Skeletal muscle satellite cell (primary cell): Measurements from ENCODE around the gene IFT57.

Source experiments
- H3K27me3 ChIP-seq: 2 replicates; pipeline ENCODE4 v1.7.0; 2013; ENCODE audit warnings: low read length; ENCODE audit not compliant: control insufficient read depth, insufficient read depth
- H3K36me3 ChIP-seq: 2 replicates; pipeline ENCODE4 v1.7.0; 2013; ENCODE audit warnings: mild to moderate bottlenecking, control low read depth, low read length; ENCODE audit not compliant: insufficient read depth
- H3K4me1 ChIP-seq: 2 replicates; pipeline ENCODE4 v1.7.0; 2013; ENCODE audit warnings: low read length; ENCODE audit not compliant: control insufficient read depth, insufficient read depth
- H3K4me2 ChIP-seq: 2 replicates; pipeline ENCODE4 v1.7.0; 2013; ENCODE audit warnings: mild to moderate bottlenecking, low read length
- H3K4me3 ChIP-seq: 2 replicates; pipeline ENCODE4 v1.7.0; 2013; ENCODE audit warnings: low read length
- H3K9ac ChIP-seq: 2 replicates; pipeline ENCODE4 v1.7.0; 2013; ENCODE audit warnings: mild to moderate bottlenecking, low read depth, low read length, moderate library complexity
- H3K9me3 ChIP-seq: replicated peaks from 2 replicates; pipeline ENCODE4 v1.7.0; 2013; ENCODE audit warnings: mild to moderate bottlenecking, control low read depth, low read length

The IFT57 gene

GRCh38 chr3:108184824-108185223 lies 37.4 kb downstream of the IFT57 start:
- H3K36me3 ChIP-seq: peaks cover 2% of the 10 kb centered on the region
- H3K4me3 ChIP-seq: no peak overlapping the region
- H3K4me1 ChIP-seq: peaks cover 6% of the 10 kb centered on the region
- no peak overlapping the region for H3K9ac ChIP-seq
- H3K9me3 ChIP-seq: no peaks in the 10 kb centered on the region
- no peaks in the 10 kb centered on the region for H3K27me3 ChIP-seq
- H3K4me2 ChIP-seq: no peak overlapping the region

DNA sequence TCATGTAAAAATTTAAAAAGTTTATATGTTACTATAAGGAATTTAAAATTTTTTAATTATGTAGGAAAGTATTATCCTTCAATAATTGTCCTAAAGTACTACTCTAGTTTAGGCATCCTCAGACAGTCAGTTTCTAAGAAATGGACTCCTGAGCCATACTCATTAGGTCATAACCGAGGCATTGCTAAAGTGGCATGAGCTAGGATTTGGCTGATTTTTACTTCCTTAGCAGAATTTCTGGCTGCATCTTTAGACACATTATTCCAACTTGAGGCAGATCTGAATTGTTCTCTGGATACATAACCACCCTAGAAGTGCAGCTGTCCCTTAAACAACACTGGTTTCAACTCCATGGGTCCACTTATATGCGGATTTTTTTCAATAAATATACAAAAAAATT lies 38.3 kb downstream of the IFT57 start:
- H3K4me3 ChIP-seq: no peak overlapping the region
- H3K9ac ChIP-seq: no peak overlapping the region
- H3K4me1 ChIP-seq: peaks cover 13% of the 10 kb centered on the region
- no peaks in the 10 kb centered on the region for H3K27me3 ChIP-seq
- H3K9me3 ChIP-seq: no peaks in the 10 kb centered on the region
- no peaks in the 10 kb centered on the region for H3K36me3 ChIP-seq
- H3K4me2 ChIP-seq: no peak overlapping the region

- H3K4me1 ChIP-seq: peaks cover 19% of the 10 kb centered on the region
- no peak overlapping the region for H3K9ac ChIP-seq
- no peaks in the 10 kb centered on the region for H3K36me3 ChIP-seq
- H3K4me3 ChIP-seq: no peak overlapping the region
- H3K4me2 ChIP-seq: no peak overlapping the region
- no peaks in the 10 kb centered on the region for H3K9me3 ChIP-seq
- H3K27me3 ChIP-seq: no peaks in the 10 kb centered on the region
Measured at GRCh38 chr3:108183181-108183580, 39.0 kb downstream of the IFT57 start.

DNA sequence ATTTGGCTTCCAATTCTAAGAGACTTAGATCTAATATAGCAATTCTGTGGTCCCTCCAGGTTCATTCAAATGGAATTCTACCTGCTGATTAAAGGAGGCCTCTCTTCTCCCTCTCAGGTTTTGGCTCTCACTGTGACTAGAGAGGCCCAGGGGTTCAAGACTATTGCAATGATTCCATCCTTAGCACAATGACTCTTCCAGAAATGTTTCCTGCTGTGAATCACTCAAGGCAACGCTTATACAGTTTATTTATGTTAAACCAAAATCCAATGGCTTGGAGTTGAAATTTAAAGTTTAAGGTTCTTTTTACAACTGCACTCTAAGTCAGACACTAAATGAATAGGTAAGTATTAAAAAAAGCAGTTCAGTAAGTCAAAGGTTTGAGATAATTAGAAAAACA lies 39.9 kb downstream of the IFT57 start:
- Histone ChIP-seq H3K27me3 (no peaks in the 10 kb centered on the region), H3K9me3 (no peaks in the 10 kb centered on the region), H3K9ac (no peak overlapping the region), H3K36me3 (no peaks in the 10 kb centered on the region), H3K4me2 (no peak overlapping the region), H3K4me1 (peaks cover 19% of the 10 kb centered on the region), H3K4me3 (no peak overlapping the region)

- Histone ChIP-seq H3K4me1 (peaks cover 19% of the 10 kb centered on the region), H3K4me3 (no peak overlapping the region), H3K9me3 (no peaks in the 10 kb centered on the region), H3K4me2 (no peak overlapping the region), H3K36me3 (no peaks in the 10 kb centered on the region), H3K9ac (no peak overlapping the region), H3K27me3 (no peaks in the 10 kb centered on the region)
Measured at GRCh38 chr3:108181172-108181571, 41.1 kb downstream of the IFT57 start.

- H3K36me3 ChIP-seq: no peaks in the 10 kb centered on the region
- peaks cover 25% of the 10 kb centered on the region for H3K4me1 ChIP-seq
- H3K27me3 ChIP-seq: no peaks in the 10 kb centered on the region
- H3K4me3 ChIP-seq: no peak overlapping the region
- no peaks in the 10 kb centered on the region for H3K9me3 ChIP-seq
- H3K4me2 ChIP-seq: peak overlapping the region; percentile 4
- peak overlapping the region; percentile 5 for H3K9ac ChIP-seq
Measured at GRCh38 chr3:108180194-108180593, 42.0 kb downstream of the IFT57 start.

DNA sequence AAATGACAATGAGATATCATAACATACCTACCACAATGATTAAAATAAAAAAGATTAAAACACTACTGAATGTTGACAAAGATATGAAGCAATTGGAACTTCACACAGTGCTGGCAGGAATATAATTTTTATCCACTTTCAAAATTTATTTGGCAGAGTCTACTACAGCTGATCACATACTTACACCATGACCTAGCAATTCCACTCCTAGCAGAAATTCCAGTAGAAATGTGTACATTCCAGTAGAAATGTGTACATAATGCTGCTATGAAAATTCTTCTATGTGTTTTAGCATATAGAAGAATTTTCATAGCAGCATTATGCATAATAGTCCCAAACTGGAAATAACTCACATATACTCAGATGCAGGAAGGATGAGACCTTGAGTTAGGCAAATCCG lies 43.5 kb downstream of the IFT57 start:
- peak overlapping the region; percentile 10 for H3K4me2 ChIP-seq
- H3K4me1 ChIP-seq: peaks cover 25% of the 10 kb centered on the region
- H3K27me3 ChIP-seq: no peaks in the 10 kb centered on the region
- H3K9me3 ChIP-seq: no peaks in the 10 kb centered on the region
- H3K9ac ChIP-seq: no peak overlapping the region
- H3K4me3 ChIP-seq: no peak overlapping the region
- no peaks in the 10 kb centered on the region for H3K36me3 ChIP-seq

DNA sequence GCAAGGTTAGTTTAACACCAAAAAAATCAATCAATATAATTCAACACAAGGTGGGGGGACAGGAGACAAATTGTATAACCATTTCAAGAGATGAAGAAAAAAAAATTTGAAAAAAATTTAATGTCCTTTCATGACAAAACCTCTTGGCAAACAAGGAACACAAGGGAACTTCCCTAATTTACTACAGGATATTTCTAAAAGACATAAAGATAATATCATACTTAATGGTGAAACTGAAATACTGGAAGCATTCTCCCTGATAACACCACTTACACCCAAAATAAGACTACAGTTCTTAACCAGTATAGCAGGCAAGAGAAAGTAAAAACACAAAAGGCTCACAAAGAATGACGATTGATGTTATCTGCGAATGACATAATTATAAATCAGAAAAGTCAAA lies 44.7 kb downstream of the IFT57 start:
- H3K4me3 ChIP-seq: no peak overlapping the region
- H3K9ac ChIP-seq: no peak overlapping the region
- H3K4me1 ChIP-seq: peaks cover 25% of the 10 kb centered on the region
- H3K36me3 ChIP-seq: no peaks in the 10 kb centered on the region
- H3K27me3 ChIP-seq: no peaks in the 10 kb centered on the region
- H3K4me2 ChIP-seq: no peak overlapping the region
- no peaks in the 10 kb centered on the region for H3K9me3 ChIP-seq

GRCh38 chr3:108175352-108175751 lies 46.9 kb downstream of the IFT57 start:
- Histone ChIP-seq H3K9me3 (no peaks in the 10 kb centered on the region), H3K36me3 (no peaks in the 10 kb centered on the region), H3K9ac (no peak overlapping the region), H3K4me2 (no peak overlapping the region), H3K4me3 (no peak overlapping the region), H3K4me1 (peaks cover 24% of the 10 kb centered on the region), H3K27me3 (no peaks in the 10 kb centered on the region)

DNA sequence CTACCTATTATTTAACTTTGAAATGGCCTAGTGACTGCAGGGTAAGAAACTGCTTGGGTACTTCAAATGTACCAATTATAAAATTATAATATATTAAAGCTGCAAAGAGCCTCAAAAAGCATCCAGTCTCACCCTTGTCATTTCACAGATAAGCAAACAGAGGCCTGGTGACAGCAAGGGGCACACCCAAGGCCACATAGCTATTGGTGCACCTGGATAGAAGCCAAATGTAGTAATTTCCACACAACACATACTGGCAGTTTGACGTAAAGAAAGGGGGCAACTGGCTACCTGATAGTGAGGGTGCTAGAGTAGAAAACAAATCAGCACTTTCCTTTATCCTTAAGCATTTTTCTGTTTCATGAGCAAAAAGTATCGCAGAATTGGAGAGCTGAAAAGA lies 51.1 kb downstream of the IFT57 start:
- no peaks in the 10 kb centered on the region for H3K27me3 ChIP-seq
- H3K4me1 ChIP-seq: peaks cover 6% of the 10 kb centered on the region
- no peaks in the 10 kb centered on the region for H3K36me3 ChIP-seq
- no peak overlapping the region for H3K4me2 ChIP-seq
- no peak overlapping the region for H3K4me3 ChIP-seq
- no peaks in the 10 kb centered on the region for H3K9me3 ChIP-seq
- H3K9ac ChIP-seq: no peak overlapping the region

- Histone ChIP-seq H3K9me3 (no peaks in the 10 kb centered on the region), H3K4me1 (peaks cover 3% of the 10 kb centered on the region), H3K27me3 (no peaks in the 10 kb centered on the region), H3K4me3 (no peak overlapping the region), H3K4me2 (no peak overlapping the region), H3K9ac (no peak overlapping the region), H3K36me3 (peaks cover 3% of the 10 kb centered on the region)
Measured at GRCh38 chr3:108164391-108164790, 57.8 kb downstream of the IFT57 start.

DNA sequence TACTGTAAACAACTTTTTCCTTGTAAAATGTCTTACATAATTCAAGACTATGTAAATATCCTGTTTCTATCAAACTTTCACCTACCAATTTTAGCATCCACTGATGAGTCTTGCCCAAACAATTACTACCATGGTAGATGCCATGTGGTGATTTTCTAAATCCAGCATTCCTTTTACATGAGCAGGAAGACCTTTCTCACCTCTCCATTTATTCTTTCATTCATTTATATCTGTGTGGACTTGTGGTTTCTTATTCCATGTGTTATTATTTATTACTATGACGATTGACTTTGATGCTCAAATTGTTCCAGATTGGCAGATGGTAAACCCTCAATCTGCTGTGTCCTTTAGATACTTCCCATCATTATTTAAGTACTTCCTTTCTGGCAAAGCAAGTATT lies 62.4 kb downstream of the IFT57 start:
- no peaks in the 10 kb centered on the region for H3K27me3 ChIP-seq
- H3K4me1 ChIP-seq: peaks cover 3% of the 10 kb centered on the region
- no peak overlapping the region for H3K4me3 ChIP-seq
- no peak overlapping the region for H3K4me2 ChIP-seq
- H3K9me3 ChIP-seq: no peaks in the 10 kb centered on the region
- H3K36me3 ChIP-seq: no peaks in the 10 kb centered on the region
- H3K9ac ChIP-seq: no peak overlapping the region
